ENCODE results near the gene ENTPD8.

DNA sequence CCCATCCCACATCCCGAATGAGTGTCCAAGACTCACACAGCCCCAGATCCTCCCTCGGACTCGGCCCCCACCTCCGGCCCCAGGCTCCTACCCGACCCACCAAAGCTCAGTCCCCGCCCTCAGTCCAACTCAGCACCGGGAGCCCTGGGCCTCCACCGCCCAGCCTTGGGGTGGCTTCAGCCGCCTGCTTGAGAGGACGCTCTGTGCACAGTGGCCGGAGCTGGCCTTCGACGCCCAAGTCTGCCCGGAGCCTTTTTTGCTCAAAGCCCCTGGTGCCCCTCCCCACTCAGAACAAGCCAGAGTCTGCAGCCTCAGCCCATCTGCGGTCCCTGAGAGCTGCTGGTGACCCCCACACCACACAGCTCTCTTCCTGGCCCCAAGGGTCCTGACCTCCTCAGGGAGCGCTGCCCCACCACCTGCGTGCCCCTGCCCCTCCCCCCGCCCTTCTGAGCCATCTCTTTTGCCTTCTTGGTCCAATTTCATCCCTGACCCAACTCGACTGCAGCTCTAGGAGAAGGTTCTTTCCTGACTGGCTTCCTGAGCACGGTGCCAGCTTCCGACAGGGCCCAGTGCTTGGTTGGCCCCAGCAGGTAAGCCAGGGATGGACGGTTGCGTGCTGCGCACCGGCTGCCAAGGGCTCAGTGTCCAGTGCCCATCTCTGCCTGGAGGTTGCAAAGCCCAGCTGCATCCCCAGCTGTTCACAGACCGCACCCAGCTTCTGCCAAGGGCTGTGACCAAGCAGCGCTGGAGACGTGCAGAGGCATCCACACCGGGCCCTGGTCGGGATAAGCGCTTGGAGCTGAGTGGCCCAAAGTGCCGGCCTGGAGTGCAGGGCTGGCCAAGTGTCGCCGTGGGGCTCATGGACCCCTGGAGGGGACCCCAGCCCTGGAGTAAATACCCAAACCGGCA is 45.6 kb upstream of the ENTPD8 start:
- TF ChIP-seq, protein P1, sequence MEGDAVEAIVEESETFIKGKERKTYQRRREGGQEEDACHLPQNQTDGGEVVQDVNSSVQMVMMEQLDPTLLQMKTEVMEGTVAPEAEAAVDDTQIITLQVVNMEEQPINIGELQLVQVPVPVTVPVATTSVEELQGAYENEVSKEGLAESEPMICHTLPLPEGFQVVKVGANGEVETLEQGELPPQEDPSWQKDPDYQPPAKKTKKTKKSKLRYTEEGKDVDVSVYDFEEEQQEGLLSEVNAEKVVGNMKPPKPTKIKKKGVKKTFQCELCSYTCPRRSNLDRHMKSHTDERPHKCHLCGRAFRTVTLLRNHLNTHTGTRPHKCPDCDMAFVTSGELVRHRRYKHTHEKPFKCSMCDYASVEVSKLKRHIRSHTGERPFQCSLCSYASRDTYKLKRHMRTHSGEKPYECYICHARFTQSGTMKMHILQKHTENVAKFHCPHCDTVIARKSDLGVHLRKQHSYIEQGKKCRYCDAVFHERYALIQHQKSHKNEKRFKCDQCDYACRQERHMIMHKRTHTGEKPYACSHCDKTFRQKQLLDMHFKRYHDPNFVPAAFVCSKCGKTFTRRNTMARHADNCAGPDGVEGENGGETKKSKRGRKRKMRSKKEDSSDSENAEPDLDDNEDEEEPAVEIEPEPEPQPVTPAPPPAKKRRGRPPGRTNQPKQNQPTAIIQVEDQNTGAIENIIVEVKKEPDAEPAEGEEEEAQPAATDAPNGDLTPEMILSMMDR (IDR thresholded peaks at IDR 0.05 in 2 of 3, conservative IDR thresholded peaks at IDR 0.05 in 1 of 3; ENCODE audit: control insufficient read depth in 2 of 3, extremely low read depth in 1 of 3, insufficient read depth in 1 of 3, low read depth in 3 of 3, low read length in 3 of 3), result no peak
- no peak for TF ChIP-seq TAF1 (IDR thresholded peaks at IDR 0.05; ENCODE audit: borderline replicate concordance, low read depth, low read length)
- TF ChIP-seq SIN3A (IDR thresholded peaks at IDR 0.05; ENCODE audit: low read depth, low read length), result no peak
- no peak for TF ChIP-seq GABPA (IDR thresholded peaks at IDR 0.05; ENCODE audit: low read depth)
